Endothelial cell of umbilical vein (primary cell): Measurements from ENCODE around the gene TNPO3. TPM values are rescaled to one million over a fixed set of nuclear protein-coding genes. Genes with fewer than 3 reads are reported as not detected.

ENCODE experiments used
- BruUV-seq: library from RNA; stranded (reverse); fragments of 400-500 nt; replicated peaks from 2 replicates; lab custom pipeline; 2021; lab: Mats Ljungman, UMichigan
- CTCF ChIA-PET: fragments of 300-600, 350-600 bp; sonication (Branson Sonifier 250); formaldehyde crosslinking; loops from one replicate; lab custom pipeline; 2021; ENCODE audit warnings: antibody characterized with exemption, inconsistent platforms; lab: Charles Lee
- POLR2A ChIA-PET: fragments of 300-600, 350-600 bp; sonication (Branson Sonifier 250); formaldehyde crosslinking; loops from one replicate; lab custom pipeline; 2021; ENCODE audit warnings: antibody characterized with exemption, inconsistent platforms; lab: Charles Lee
- DNase-seq: peaks from one replicate; pipeline ENCODE4 v3.0.0-alpha.2; 2011; ENCODE audit warnings: low read depth, low spot score
- FAIRE-seq: peaks from 2 replicates; lab custom pipeline; 2011; peaks lifted over from hg19 to GRCh38; lab: Jason Lieb, UNC
- H2AFZ ChIP-seq: 2 replicates; pipeline ENCODE4 v1.6.0; 2012; ENCODE audit warnings: low read depth, low read length, control low read depth, inconsistent platforms
- H3K27ac ChIP-seq: 2 replicates; pipeline ENCODE4 v1.5.1; 2011; ENCODE audit warnings: low read depth, mild to moderate bottlenecking, control low read depth, low read length, moderate library complexity; ENCODE audit not compliant: insufficient read depth
- H3K27me3 ChIP-seq, 2 experiments: 2 replicates each; pipeline versions ENCODE4 v1.6.0 to v1.6.1; 2011; ENCODE audit warnings: low read length in 2 of 2, mixed read lengths in 1 of 2; ENCODE audit not compliant: control insufficient read depth in 2 of 2, insufficient read depth in 2 of 2
- H3K36me3 ChIP-seq, 2 experiments: 2 replicates in 1 of 2; 3 replicates in 1 of 2; pipeline ENCODE4 v1.5.1; 2011; ENCODE audit warnings: low read length in 2 of 2, mild to moderate bottlenecking in 1 of 2, moderate library complexity in 1 of 2; ENCODE audit not compliant: control insufficient read depth in 2 of 2, insufficient read depth in 2 of 2; ENCODE audit errors: extremely low read depth in 1 of 2
- H3K4me1 ChIP-seq: 3 replicates; pipeline ENCODE4 v1.5.1; 2011; ENCODE audit warnings: mild to moderate bottlenecking, low read length; ENCODE audit not compliant: control insufficient read depth, insufficient read depth; ENCODE audit errors: extremely low read depth
- H3K4me2 ChIP-seq: 2 replicates; pipeline ENCODE4 v1.6.1; 2011; ENCODE audit warnings: low read length, control low read depth, mixed read lengths; ENCODE audit not compliant: insufficient read depth
- H3K4me3 ChIP-seq, 3 experiments: fragments of 200-600 bp in 1 of 3; sonication (generic), shearing (Covaris generic) in 1 of 3; replicated peaks in 1 of 3; 2 replicates each; pipeline ENCODE4 v1.5.1; 2011 to 2016; ENCODE audit warnings: control low read depth in 3 of 3, low read length in 3 of 3, mild to moderate bottlenecking in 2 of 3, inconsistent platforms in 1 of 3, low read depth in 1 of 3, moderate library complexity in 1 of 3; ENCODE audit not compliant: insufficient read depth in 1 of 3
- H3K79me2 ChIP-seq: 2 replicates; pipeline ENCODE4 v1.6.0; 2012; ENCODE audit warnings: low read length, inconsistent platforms; ENCODE audit not compliant: control insufficient read depth, insufficient read depth
- H3K9ac ChIP-seq: replicated peaks from 2 replicates; pipeline ENCODE3; 2011; ENCODE audit warnings: low read length, control low read depth; ENCODE audit not compliant: insufficient read depth; ENCODE audit errors: extremely low read depth
- H3K9me1 ChIP-seq: replicated peaks from 3 replicates; pipeline ENCODE4 v1.6.0; 2011; ENCODE audit warnings: mild to moderate bottlenecking, low read length; ENCODE audit not compliant: control insufficient read depth, insufficient read depth; ENCODE audit errors: extremely low read depth
- H3K9me3 ChIP-seq: replicated peaks from 2 replicates; pipeline ENCODE4 v1.5.1; 2012; ENCODE audit warnings: low read length, inconsistent platforms; ENCODE audit not compliant: control insufficient read depth, insufficient read depth
- H4K20me1 ChIP-seq: replicated peaks from 2 replicates; pipeline ENCODE3; 2011; ENCODE audit warnings: mild to moderate bottlenecking, low read length; ENCODE audit not compliant: control insufficient read depth, insufficient read depth; ENCODE audit errors: extremely low read depth
- CTCF ChIP-seq, 2 donors: IDR thresholded peaks; 1 replicate in 1 of 2; 2 replicates in 1 of 2; pipeline ENCODE4 v1.5.1; 2011; ENCODE audit warnings: low read length in 2 of 2, mild to moderate bottlenecking in 2 of 2, moderate library complexity in 2 of 2, control low read depth in 1 of 2, inconsistent platforms in 1 of 2, low read depth in 1 of 2; ENCODE audit not compliant: insufficient read depth in 1 of 2; ENCODE audit errors: extremely low read depth in 1 of 2
- EZH2 ChIP-seq: IDR thresholded peaks from 2 replicates; pipeline ENCODE4 v1.6.1; 2012; ENCODE audit warnings: borderline replicate concordance, low read depth, mild to moderate bottlenecking, moderate library complexity, low read length, inconsistent platforms; ENCODE audit not compliant: severe bottlenecking
- FOS ChIP-seq: IDR thresholded peaks from 2 replicates; pipeline ENCODE4 v1.6.1; 2011; ENCODE audit warnings: mild to moderate bottlenecking, low read length, moderate library complexity, borderline replicate concordance; ENCODE audit not compliant: insufficient read depth
- GATA2 ChIP-seq: IDR thresholded peaks from 2 replicates; pipeline ENCODE4 v1.7.0; 2011; ENCODE audit warnings: low read depth, mild to moderate bottlenecking, moderate library complexity, mixed read lengths, low read length; ENCODE audit not compliant: insufficient read length, insufficient read depth
- JUN ChIP-seq: IDR thresholded peaks from 2 replicates; pipeline ENCODE4 v1.6.1; 2011; ENCODE audit warnings: borderline replicate concordance, low read depth; ENCODE audit not compliant: insufficient read length, insufficient read depth
- MAX ChIP-seq: IDR thresholded peaks from 2 replicates; pipeline ENCODE4 v1.6.1; 2011; ENCODE audit not compliant: insufficient read depth, insufficient read length
- MYC ChIP-seq: IDR thresholded peaks from one replicate; pipeline ENCODE4 v1.6.1; 2011; ENCODE audit warnings: mild to moderate bottlenecking, low read depth, low read length
- POLR2A ChIP-seq: IDR thresholded peaks from 2 replicates; pipeline ENCODE4 v1.6.1; 2012; ENCODE audit warnings: low read depth, mild to moderate bottlenecking, control low read depth, low read length
- dilution Hi-C: fragments of 300-500 bp; cut with MboI; formaldehyde crosslinking; loops from one replicate; pipeline ENCODE4 v1.15.0; 2019; ENCODE audit warnings: low sequenced_read_pairs; ENCODE audit not compliant: extremely low pct_ligation_motif_present
- intact Hi-C: fragments of 100-400 bp; cut with micrococcal nuclease; formaldehyde crosslinking; loops from one replicate; pipeline ENCODE4 v1.10.0; 2022
- polyA plus RNA-seq, 4 experiments: library from polyadenylated mRNA; depleted of rRNA in 3 of 4; stranded (reverse) in 3 of 4; unstranded in 1 of 4; fragments of >200 nt; gene quantifications; 2 replicates each; pipeline versions ENCODE4 v1.2.1 to v1.2.3, GENCODE V29; 2011 to 2012; ENCODE audit warnings: missing spikeins in 1 of 4
- total RNA-seq: library from RNA; stranded (reverse); gene quantifications from 2 replicates; pipeline ENCODE4 v1.2.3, GENCODE V29; 2021

Gene TNPO3
- total and polyA plus RNA-seq, 2 donors (not counting 3 experiments of a cell fraction or from before 2014, with no cell fraction given): 29.0 to 46.9 TPM

DNA sequence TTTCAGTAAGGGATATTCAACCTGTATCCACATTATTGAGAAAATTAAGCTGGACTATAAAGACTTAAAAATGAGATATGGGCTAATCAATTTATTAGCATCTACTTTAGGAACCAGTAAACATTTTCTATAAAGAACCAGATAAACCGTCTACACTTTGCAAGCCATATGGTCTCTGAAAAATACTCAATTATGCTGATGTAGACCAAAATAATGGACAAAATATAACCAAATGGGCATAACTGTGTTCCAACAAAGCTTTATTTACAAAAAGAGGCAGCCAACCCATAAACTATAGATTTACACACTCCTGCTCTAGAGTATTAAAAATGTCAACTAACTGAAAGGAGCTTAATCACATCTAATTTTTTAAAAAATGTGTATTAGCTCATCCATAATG is 42.3 kb downstream of the TNPO3 start:
- TF ChIP-seq GATA2 (no peak), MAX (no peak), FOS (no peak), EZH2 (no peak), MYC (no peak), JUN (no peak), POLR2A (no peak), CTCF (IDR thresholded peaks at IDR 0.05; ENCODE audit: extremely low read depth in 1 of 2, insufficient read depth in 1 of 2, low read depth in 1 of 2, low read length in 2 of 2) (no peak)
- Histone ChIP-seq H4K20me1 (peaks cover 2% of the 10 kb centered on the region), H3K4me3 (no peak overlapping the region), H3K9me3 (no peaks in the 10 kb centered on the region), H3K27me3 (no peaks in the 10 kb centered on the region), H3K79me2 (peaks cover 21% of the 10 kb centered on the region), H3K27ac (no peak overlapping the region), H3K4me1 (no peaks in the 10 kb centered on the region), H2AFZ (no peak overlapping the region), H3K9me1 (no peaks in the 10 kb centered on the region), H3K9ac (no peak overlapping the region), H3K36me3 (peaks cover 0 to 5% of the 10 kb centered on the region in 2 experiments), H3K4me2 (no peak overlapping the region)
- FAIRE-seq (no peak), DNase-seq (no peak)
- ChIA-PET POLR2A (interaction anchor here (0.6 kb wide), 1 partner anchor 69 kb away, joined by 4 read pairs; no protein-coding TSS in a partner anchor), CTCF (interaction anchor here (1.0 kb wide), 1 partner anchor 79 kb away, joined by 4 read pairs; no protein-coding TSS in a partner anchor)
- intact Hi-C loops (no loop called here), dilution Hi-C loops (no loop called here)
- BruUV-seq: no TSS peak
